H1 (cell line): ENCODE data around the gene FGR.

Experiments
- EP300 ChIP-seq, 2 experiments: IDR thresholded peaks; 1 replicate in 1 of 2; 2 replicates in 1 of 2; pipeline ENCODE4 v1.6.1; 2011 to 2012; ENCODE audit warnings: low read depth in 2 of 2, low read length in 2 of 2, mild to moderate bottlenecking in 2 of 2, borderline replicate concordance in 1 of 2, inconsistent platforms in 1 of 2, moderate library complexity in 1 of 2
- GABPA ChIP-seq: IDR thresholded peaks from 2 replicates; pipeline ENCODE4 v1.6.1; 2011; ENCODE audit warnings: mild to moderate bottlenecking, low read length, moderate library complexity, borderline replicate concordance; ENCODE audit not compliant: insufficient read depth
- ZNF274 ChIP-seq: IDR thresholded peaks from 2 replicates; pipeline ENCODE4 v1.7.0; 2012; ENCODE audit warnings: low read length, borderline replicate concordance; ENCODE audit errors: extremely low read depth
- TF ChIP-seq, protein P1 (sequence below), 3 experiments: IDR thresholded peaks; 1 replicate in 2 of 3; 2 replicates in 1 of 3; pipeline versions ENCODE4 v1.5.1 to v1.6.1; 2011; ENCODE audit warnings: low read length in 3 of 3, mild to moderate bottlenecking in 3 of 3, inconsistent platforms in 2 of 3, low read depth in 1 of 3, moderate library complexity in 1 of 3; ENCODE audit not compliant: insufficient read depth in 1 of 3; ENCODE audit errors: control extremely low read depth in 1 of 3

GRCh38 chr1:27633640-27634176 is 1.3 kb downstream of the FGR start:
- TF ChIP-seq EP300 (IDR thresholded peaks at IDR 0.05; ENCODE audit: borderline replicate concordance in 1 of 2, low read depth in 2 of 2, low read length in 2 of 2) = no peak
- no peak for TF ChIP-seq GABPA
- TF ChIP-seq ZNF274 = no peak
- TF ChIP-seq, protein P1, sequence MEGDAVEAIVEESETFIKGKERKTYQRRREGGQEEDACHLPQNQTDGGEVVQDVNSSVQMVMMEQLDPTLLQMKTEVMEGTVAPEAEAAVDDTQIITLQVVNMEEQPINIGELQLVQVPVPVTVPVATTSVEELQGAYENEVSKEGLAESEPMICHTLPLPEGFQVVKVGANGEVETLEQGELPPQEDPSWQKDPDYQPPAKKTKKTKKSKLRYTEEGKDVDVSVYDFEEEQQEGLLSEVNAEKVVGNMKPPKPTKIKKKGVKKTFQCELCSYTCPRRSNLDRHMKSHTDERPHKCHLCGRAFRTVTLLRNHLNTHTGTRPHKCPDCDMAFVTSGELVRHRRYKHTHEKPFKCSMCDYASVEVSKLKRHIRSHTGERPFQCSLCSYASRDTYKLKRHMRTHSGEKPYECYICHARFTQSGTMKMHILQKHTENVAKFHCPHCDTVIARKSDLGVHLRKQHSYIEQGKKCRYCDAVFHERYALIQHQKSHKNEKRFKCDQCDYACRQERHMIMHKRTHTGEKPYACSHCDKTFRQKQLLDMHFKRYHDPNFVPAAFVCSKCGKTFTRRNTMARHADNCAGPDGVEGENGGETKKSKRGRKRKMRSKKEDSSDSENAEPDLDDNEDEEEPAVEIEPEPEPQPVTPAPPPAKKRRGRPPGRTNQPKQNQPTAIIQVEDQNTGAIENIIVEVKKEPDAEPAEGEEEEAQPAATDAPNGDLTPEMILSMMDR (IDR thresholded peaks at IDR 0.05; ENCODE audit: control extremely low read depth in 1 of 3, insufficient read depth in 1 of 3, low read depth in 1 of 3, low read length in 3 of 3) = no peak
